ES-I3 (cell line): Measurements from ENCODE around the gene CTNNB1.

Experiments
- H3K36me3 ChIP-seq: 2 replicates; pipeline ENCODE4 v1.6.1; 2013; ENCODE audit warnings: mild to moderate bottlenecking, low read length, control low read depth, moderate library complexity; ENCODE audit not compliant: insufficient read depth
- H3K4me1 ChIP-seq: 2 replicates; pipeline ENCODE4 v1.6.1; 2013; ENCODE audit warnings: mild to moderate bottlenecking, control low read depth, low read length; ENCODE audit not compliant: insufficient read depth
- H3K9ac ChIP-seq: 2 replicates; pipeline ENCODE4 v1.6.1; 2013; ENCODE audit warnings: low read depth, mild to moderate bottlenecking, low read length, moderate library complexity
- H3K9me3 ChIP-seq: 2 replicates; pipeline ENCODE4 v1.6.1; 2013; ENCODE audit warnings: mild to moderate bottlenecking, low read length, moderate library complexity; ENCODE audit not compliant: control insufficient read depth, insufficient read depth

Gene CTNNB1

DNA sequence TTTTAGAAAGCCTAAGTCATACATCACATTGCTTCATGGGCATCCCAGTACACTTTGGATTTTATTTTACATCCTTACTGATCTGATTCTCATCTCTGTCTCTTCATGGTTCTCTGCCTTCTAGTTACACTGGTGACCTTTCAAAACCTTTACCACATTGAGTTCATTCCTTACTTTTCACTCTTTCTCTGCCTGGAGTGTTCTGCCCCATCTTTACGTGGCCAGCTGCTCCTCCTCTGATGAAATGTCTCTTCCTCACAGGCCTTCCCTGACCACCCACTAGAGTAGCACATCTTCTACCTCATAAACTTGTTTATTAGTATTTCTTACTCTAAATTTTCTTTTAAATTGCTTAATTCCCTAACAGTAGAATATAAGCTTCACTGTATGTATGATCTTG lies 17.7 kb downstream of the CTNNB1 start:
- Histone ChIP-seq H3K36me3 (no peaks in the 10 kb centered on the region), H3K9ac (no peak overlapping the region), H3K9me3 (no peaks in the 10 kb centered on the region), H3K4me1 (peaks cover 34% of the 10 kb centered on the region)

DNA sequence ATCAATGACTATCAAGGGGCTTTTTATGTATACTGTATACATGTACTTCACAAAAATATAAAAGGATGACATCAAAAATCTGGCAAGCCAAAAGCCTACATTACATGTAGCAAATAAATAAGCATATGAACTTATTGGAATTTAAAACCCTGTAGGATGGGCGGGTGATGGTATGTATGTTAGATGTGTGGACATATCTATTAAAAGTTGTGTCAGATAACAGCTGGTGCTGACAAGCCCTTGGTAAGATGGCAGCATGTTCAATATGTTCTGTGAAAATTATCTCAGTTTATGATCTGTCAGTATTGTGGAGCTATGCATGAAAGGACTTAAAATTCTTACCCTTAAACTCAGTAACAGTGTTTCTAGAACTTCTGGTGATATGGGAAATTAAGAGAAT lies 20.1 kb downstream of the CTNNB1 start:
- H3K4me1 ChIP-seq, result peaks cover 15% of the 10 kb centered on the region
- no peak overlapping the region for H3K9ac ChIP-seq
- H3K9me3 ChIP-seq, result no peaks in the 10 kb centered on the region
- peaks cover 6% of the 10 kb centered on the region for H3K36me3 ChIP-seq

DNA sequence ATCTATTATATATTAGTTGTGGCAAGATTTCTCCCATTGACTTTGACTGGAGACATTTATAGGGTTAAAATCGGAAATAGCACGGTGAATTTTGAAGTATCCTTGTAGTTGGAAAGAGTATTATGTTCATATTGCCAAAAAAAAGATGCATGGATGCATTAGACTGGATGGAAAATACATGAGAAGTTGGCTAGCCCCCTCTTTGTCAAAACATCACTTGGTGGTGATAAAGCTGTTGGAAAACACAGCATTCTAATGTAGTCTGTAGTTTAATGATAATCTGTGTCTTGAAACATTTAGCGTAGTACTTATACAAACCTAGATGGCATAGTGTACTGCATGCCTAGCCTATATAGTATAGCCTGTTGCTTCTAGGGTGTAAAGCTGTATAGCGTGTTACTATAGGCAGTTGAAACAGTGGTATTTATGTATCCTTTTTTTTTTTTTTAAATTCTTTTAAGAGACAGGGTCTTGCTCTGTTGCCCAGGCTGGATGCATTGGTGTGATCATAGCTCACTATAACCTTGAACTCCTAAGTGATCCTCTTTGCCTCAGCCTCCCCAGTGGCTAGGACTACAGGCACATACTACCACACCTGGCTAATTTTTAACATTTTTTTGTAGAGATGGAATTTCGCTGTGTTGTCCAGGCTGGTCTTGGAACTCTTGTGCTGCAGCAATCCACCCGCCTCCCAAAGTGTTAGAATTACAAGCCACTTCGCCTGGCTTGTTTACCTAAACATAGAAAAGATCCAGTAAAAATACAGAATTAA lies 21.8 kb downstream of the CTNNB1 start:
- H3K9ac ChIP-seq, result no peak overlapping the region
- H3K4me1 ChIP-seq, result peaks cover 8% of the 10 kb centered on the region
- H3K36me3 ChIP-seq, result peaks cover 23% of the 10 kb centered on the region
- no peaks in the 10 kb centered on the region for H3K9me3 ChIP-seq

DNA sequence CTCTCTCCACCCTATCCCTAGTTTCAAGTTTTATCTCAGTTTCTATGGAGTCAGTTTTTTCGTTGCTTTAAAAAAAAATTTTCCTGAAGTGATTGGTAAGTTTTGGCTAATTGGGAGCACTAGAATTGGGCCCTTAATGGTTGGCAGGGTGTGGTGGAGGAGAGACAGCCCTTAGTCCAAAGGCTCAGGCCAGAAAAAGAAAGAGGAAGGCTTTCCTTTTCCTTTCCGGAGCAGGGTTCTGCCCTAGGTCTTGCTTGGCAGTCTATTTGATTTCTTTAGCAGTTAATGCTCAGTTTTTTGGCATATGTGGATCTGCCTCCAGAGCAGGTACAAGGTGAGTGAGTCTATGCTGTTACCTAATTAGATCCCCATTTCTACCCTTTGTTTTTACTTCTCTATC lies 22.7 kb downstream of the CTNNB1 start:
- Histone ChIP-seq H3K36me3 (peaks cover 32% of the 10 kb centered on the region), H3K9ac (no peak overlapping the region), H3K4me1 (peaks cover 2% of the 10 kb centered on the region), H3K9me3 (no peaks in the 10 kb centered on the region)

DNA sequence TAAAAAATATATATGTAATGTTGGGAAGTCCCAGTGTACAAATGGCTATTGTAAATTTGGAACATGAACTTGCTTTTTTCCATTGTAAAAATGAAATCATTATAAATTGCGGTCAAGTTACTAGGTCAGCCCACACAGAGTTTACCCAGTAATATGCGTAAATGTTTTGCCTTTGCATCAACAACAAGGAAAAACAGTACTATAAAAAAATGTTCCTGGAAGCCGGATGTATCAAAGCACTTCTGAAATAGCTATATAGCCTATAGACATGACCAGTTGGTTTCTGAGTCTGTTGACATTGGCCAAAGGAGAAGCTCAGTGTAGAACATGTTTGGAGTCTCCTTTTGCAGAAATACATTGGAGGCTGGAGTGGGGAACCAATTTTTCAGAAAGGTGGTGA lies 23.2 kb downstream of the CTNNB1 start:
- H3K4me1 ChIP-seq, result no peaks in the 10 kb centered on the region; the same call in 1 of the 2 replicates
- no peak overlapping the region for H3K9ac ChIP-seq
- peaks cover 34% of the 10 kb centered on the region for H3K36me3 ChIP-seq
- H3K9me3 ChIP-seq, result no peaks in the 10 kb centered on the region

DNA sequence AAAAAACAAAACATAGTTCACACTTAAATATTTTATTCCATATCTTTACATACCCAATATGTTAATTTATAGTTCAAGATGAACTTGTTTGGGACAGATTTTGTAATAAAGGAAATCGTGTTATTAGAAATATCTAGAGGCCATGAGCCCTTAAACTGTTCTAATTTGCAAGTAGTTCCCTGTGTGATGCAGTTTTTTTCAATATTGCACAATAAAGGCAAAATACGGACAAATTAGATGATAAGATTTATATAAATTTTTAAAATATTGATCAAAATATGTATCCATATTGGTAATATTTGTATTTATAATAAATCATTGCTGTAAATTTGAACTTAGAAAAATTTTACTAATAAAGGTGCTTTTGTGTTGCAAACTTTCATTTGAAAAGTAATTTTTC lies 23.8 kb downstream of the CTNNB1 start:
- no peak overlapping the region for H3K9ac ChIP-seq
- H3K4me1 ChIP-seq, result no peaks in the 10 kb centered on the region; the same call in 1 of the 2 replicates
- H3K9me3 ChIP-seq, result no peaks in the 10 kb centered on the region
- peaks cover 34% of the 10 kb centered on the region for H3K36me3 ChIP-seq

DNA sequence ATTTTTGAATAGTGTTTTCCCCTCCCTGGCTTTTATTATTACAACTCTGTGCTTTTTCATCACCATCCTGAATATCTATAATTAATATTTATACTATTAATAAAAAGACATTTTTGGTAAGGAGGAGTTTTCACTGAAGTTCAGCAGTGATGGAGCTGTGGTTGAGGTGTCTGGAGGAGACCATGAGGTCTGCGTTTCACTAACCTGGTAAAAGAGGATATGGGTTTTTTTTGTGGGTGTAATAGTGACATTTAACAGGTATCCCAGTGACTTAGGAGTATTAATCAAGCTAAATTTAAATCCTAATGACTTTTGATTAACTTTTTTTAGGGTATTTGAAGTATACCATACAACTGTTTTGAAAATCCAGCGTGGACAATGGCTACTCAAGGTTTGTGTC lies 24.4 kb downstream of the CTNNB1 start:
- H3K9ac ChIP-seq, result no peak overlapping the region
- peaks cover 36% of the 10 kb centered on the region for H3K36me3 ChIP-seq
- no peaks in the 10 kb centered on the region for H3K9me3 ChIP-seq
- no peaks in the 10 kb centered on the region; the same call in 1 of the 2 replicates for H3K4me1 ChIP-seq

DNA sequence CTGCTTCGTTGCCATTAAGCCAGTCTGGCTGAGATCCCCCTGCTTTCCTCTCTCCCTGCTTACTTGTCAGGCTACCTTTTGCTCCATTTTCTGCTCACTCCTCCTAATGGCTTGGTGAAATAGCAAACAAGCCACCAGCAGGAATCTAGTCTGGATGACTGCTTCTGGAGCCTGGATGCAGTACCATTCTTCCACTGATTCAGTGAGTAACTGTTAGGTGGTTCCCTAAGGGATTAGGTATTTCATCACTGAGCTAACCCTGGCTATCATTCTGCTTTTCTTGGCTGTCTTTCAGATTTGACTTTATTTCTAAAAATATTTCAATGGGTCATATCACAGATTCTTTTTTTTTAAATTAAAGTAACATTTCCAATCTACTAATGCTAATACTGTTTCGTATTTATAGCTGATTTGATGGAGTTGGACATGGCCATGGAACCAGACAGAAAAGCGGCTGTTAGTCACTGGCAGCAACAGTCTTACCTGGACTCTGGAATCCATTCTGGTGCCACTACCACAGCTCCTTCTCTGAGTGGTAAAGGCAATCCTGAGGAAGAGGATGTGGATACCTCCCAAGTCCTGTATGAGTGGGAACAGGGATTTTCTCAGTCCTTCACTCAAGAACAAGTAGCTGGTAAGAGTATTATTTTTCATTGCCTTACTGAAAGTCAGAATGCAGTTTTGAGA lies 25.0 kb downstream of the CTNNB1 start:
- Histone ChIP-seq H3K9ac (no peak overlapping the region), H3K36me3 (peaks cover 36% of the 10 kb centered on the region), H3K4me1 (no peaks in the 10 kb centered on the region; the same call in 1 of the 2 replicates), H3K9me3 (no peaks in the 10 kb centered on the region)

DNA sequence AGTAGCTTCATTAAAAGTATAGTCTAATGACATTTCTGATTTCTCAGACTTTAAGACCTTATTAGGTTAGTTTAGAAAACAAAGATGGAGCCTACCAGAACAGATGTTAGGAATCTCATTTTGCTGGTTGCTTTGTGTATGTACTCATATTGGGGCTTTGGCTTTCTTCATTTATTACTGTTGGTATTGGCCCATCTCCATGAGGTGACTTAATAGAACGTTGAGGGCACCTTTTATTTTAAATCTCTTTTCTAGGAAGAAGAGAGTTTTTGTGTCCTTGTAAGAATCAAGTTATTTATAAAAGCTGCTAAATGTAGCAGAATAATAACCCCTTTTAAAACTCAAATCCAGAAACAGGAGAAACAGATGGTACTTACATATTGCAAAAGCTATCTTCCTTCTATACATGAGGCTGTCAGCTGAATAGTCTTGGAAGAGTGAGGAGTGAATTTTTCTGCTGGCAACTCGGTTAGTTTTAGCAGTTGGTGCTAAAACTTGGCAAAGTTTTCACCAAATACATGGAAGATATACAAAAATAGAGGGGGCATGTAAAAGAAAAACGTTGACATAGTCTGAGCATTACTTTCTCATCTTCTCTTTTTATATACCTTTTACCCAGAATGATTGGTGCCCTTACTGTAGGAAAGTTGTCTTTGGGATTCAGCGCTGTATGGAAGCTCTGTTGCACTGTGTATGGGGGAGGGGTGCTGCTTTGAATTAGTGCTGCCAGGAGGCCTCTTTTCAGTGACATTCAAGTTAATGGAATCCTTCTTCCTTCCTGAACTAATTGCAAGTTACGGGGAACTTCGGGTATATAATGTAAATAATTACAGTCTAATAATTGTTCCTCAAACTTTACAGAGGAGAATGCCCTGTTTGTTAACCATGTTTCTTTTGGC lies 35.8 kb downstream of the CTNNB1 start:
- Histone ChIP-seq H3K36me3 (peaks cover 57% of the 10 kb centered on the region), H3K9ac (no peak overlapping the region), H3K9me3 (no peaks in the 10 kb centered on the region), H3K4me1 (peaks cover 16% of the 10 kb centered on the region; the same call in 1 of the 2 replicates)

DNA sequence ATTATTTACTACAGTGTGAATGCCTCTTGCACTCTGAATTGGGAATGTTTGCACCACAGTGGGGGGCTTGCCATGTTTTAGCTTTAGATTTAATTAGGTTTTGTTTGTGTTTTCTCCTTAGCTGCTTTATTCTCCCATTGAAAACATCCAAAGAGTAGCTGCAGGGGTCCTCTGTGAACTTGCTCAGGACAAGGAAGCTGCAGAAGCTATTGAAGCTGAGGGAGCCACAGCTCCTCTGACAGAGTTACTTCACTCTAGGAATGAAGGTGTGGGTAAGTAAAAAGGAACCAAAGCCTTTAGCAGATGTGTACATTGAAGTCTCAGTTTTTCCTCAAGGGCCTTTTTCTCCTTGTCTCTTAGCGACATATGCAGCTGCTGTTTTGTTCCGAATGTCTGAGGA lies 36.9 kb downstream of the CTNNB1 start:
- Histone ChIP-seq H3K9ac (no peak overlapping the region), H3K9me3 (no peaks in the 10 kb centered on the region), H3K36me3 (peaks cover 59% of the 10 kb centered on the region), H3K4me1 (peaks cover 16% of the 10 kb centered on the region; the same call in 1 of the 2 replicates)

DNA sequence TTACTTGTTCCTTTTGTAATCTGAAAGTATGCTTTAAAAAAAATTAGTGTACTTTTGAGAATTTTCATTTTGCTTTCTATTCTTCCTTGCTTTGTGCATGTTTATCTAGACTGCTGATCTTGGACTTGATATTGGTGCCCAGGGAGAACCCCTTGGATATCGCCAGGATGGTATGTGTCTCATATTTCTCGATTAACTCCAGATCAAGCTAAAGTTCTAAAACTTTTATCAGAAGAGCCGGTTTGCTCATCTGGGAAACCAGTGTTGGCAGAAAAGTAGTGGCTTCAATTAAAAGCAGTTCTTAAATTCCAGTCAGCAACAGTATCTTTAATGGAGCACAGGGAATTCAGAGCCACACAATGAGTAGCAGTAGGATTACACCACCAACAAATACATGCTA lies 38.6 kb downstream of the CTNNB1 start:
- Histone ChIP-seq H3K36me3 (peaks cover 52% of the 10 kb centered on the region), H3K4me1 (peaks cover 16% of the 10 kb centered on the region; the same call in 1 of the 2 replicates), H3K9me3 (no peaks in the 10 kb centered on the region), H3K9ac (no peak overlapping the region)

DNA sequence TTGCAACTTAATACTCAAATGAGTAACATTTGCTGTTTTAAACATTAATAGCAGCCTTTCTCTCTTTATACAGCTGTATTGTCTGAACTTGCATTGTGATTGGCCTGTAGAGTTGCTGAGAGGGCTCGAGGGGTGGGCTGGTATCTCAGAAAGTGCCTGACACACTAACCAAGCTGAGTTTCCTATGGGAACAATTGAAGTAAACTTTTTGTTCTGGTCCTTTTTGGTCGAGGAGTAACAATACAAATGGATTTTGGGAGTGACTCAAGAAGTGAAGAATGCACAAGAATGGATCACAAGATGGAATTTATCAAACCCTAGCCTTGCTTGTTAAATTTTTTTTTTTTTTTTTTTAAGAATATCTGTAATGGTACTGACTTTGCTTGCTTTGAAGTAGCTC lies 40.3 kb downstream of the CTNNB1 start:
- Histone ChIP-seq H3K4me1 (peaks cover 14% of the 10 kb centered on the region; the same call in 1 of the 2 replicates), H3K9me3 (no peaks in the 10 kb centered on the region), H3K36me3 (peaks cover 38% of the 10 kb centered on the region), H3K9ac (no peak overlapping the region)

DNA sequence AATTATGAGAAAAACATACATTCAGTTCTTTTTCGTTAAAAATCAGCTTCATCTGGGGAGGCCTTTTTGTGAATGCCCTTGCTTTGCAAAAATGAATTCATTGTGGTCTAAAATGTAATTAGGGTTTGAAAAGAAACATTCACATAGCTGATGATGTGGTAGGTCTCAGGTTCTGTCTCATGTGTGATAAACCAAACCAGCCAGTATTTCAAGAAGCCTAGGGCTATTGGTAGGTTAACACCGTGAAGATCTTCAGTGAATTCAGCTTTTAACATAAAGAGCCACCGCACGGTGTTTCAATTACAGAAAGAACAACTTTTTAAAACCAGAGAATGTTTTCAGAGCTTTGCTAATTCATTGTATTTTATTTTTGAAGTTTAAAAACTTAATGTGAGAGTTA lies 41.9 kb downstream of the CTNNB1 start:
- H3K4me1 ChIP-seq, result peaks cover 4% of the 10 kb centered on the region; the same call in 1 of the 2 replicates
- H3K9ac ChIP-seq, result no peak overlapping the region
- no peaks in the 10 kb centered on the region; the same call in 1 of the 2 replicates for H3K9me3 ChIP-seq
- H3K36me3 ChIP-seq, result peaks cover 29% of the 10 kb centered on the region
